ENCODE results near the gene CENPA.

DNA sequence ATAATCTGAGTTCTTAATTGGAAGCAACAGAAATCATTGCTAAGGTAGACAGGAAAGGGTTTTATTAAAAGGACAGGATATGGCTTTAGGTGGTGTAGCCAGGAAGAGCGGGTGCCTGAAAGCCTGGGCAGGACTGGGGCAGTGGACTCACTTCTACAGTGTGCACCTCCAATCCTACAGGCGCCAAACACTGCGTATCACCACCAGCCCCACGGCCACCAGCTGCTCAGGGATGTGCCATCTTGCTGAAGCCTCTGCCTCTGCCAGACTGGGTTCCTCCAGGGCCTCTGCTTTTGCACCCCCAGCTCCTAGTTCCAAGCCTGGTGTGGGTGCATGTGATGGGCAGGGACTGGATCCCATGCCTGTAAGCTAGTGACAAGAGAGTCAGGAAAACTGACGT, 32.4 kb downstream of the CENPA start:
- TF ChIP-seq POLR2A (IDR thresholded peaks at IDR 0.05): no peak
- TF ChIP-seq CTCF (IDR thresholded peaks at IDR 0.05 in 4 of 5, conservative IDR thresholded peaks at IDR 0.05 in 1 of 5): no peak
